Sigmoid colon (tissue), 7 donors: ENCODE measurements around the gene ADRA2B. TPM values are rescaled to one million over a fixed set of nuclear protein-coding genes. Genes with fewer than 3 reads are reported as not detected.

Source experiments
- DNase-seq: peaks from one replicate; pipeline ENCODE4 v3.0.0-alpha.2; 2019
- H3K27ac ChIP-seq, 4 donors: fragments of 200-600 bp; sonication (generic); one replicate each; pipeline ENCODE4 v1.5.1; 2016 to 2019; ENCODE audit warnings: mild to moderate bottlenecking in 1 of 4
- H3K27me3 ChIP-seq, 3 donors: fragments of 200-600 bp; sonication (generic); one replicate each; pipeline ENCODE4 v1.5.1; 2019; ENCODE audit warnings: mild to moderate bottlenecking in 1 of 3
- H3K36me3 ChIP-seq, 4 donors: fragments of 200-600 bp; sonication (generic); one replicate each; pipeline ENCODE4 v1.5.1; 2016 to 2019
- H3K4me1 ChIP-seq, 4 donors: fragments of 200-600 bp; sonication (generic); one replicate each; pipeline ENCODE4 v1.5.1; 2017 to 2019
- H3K4me3 ChIP-seq, 4 donors: fragments of 200-600 bp; sonication (generic); one replicate each; pipeline ENCODE4 v1.5.1; 2017 to 2019; ENCODE audit warnings: mild to moderate bottlenecking in 2 of 4, moderate library complexity in 1 of 4
- H3K9me3 ChIP-seq, 4 donors: fragments of 200-600 bp in 3 of 4; sonication (generic) in 3 of 4; one replicate each; pipeline versions ENCODE4 v1.5.1 to v1.6.1; 2013 to 2019
- EP300 ChIP-seq, 4 donors: sonication (generic); formaldehyde crosslinking; IDR thresholded peaks; one replicate each; pipeline ENCODE4 v1.6.1; 2017; ENCODE audit warnings: antibody characterized with exemption in 4 of 4
- POLR2A ChIP-seq, 2 donors: fragments of 450-650 bp; IDR thresholded peaks; one replicate each; pipeline ENCODE4 v1.6.1; 2016; ENCODE audit warnings: antibody characterized with exemption in 2 of 2, mild to moderate bottlenecking in 2 of 2, moderate library complexity in 2 of 2
- POLR2AphosphoS5 ChIP-seq, 4 donors: sonication (generic); formaldehyde crosslinking; IDR thresholded peaks; one replicate each; pipeline ENCODE4 v1.6.1; 2017; ENCODE audit warnings: antibody characterized with exemption in 4 of 4
- WGBS, 2 donors: extraction: QIAGEN DNeasy Blood & Tissue Kit; methylation state at CpG; one replicate each; pipeline ENCODE4 v1.1.7; 2013; 5-methylcytosine and 5-hydroxymethylcytosine counted together
- intact Hi-C: fragments of 100-400 bp; cut with DNase I; formaldehyde crosslinking; loops from one replicate; pipeline ENCODE4 v1.15.1; 2023
- polyA plus RNA-seq, 3 donors: library from polyadenylated mRNA; stranded (reverse); fragments of 200-250 nt; gene quantifications; one replicate each; pipeline ENCODE4 v1.2.3, GENCODE V29; 2013
- total RNA-seq, 4 donors: library from RNA; depleted of rRNA; stranded (reverse); fragments of >200 nt; gene quantifications; one replicate each; pipeline ENCODE4 v1.1.0, GENCODE V29; 2016
- TF ChIP-seq, protein P1 (sequence below), 4 experiments: fragments of 450-650 bp in 3 of 4; fragments of 200-600 bp in 1 of 4; IDR thresholded peaks; one replicate each; pipeline ENCODE4 v1.5.1; 2016 to 2019; ENCODE audit warnings: antibody characterized with exemption in 4 of 4, mild to moderate bottlenecking in 3 of 4, moderate library complexity in 2 of 4
- donor health status: healthy with polysubstance abuse.
- donor health status: Bipolar disorder and iron deficiency.
- donor health status: healthy.

ADRA2B gene
- total and polyA plus RNA-seq, 7 donors: under 0.01 to 1.4 (median 0.54) TPM; not detected in 1

- DNase-seq: no peak
- Histone ChIP-seq H3K4me3 (no peak overlapping the region), H3K9me3 (no peaks in the 10 kb centered on the region), H3K4me1 (no peaks in the 10 kb centered on the region), H3K27me3 (peaks cover 0 to 12% (median 0%) of the 10 kb centered on the region in 3 donors), H3K27ac (no peak overlapping the region), H3K36me3 (no peaks in the 10 kb centered on the region)
- intact Hi-C loops: loop anchor here (10.0 kb wide), 1 partner anchor 367 kb away; the partner anchor contains the start of gene NEURL3
- WGBS, 2 donors: 80 to 83% methylated on average over 15 of the region's 15 CpGs
- TF ChIP-seq EP300 (IDR thresholded peaks at IDR 0.05): no peak
- TF ChIP-seq, protein P1, sequence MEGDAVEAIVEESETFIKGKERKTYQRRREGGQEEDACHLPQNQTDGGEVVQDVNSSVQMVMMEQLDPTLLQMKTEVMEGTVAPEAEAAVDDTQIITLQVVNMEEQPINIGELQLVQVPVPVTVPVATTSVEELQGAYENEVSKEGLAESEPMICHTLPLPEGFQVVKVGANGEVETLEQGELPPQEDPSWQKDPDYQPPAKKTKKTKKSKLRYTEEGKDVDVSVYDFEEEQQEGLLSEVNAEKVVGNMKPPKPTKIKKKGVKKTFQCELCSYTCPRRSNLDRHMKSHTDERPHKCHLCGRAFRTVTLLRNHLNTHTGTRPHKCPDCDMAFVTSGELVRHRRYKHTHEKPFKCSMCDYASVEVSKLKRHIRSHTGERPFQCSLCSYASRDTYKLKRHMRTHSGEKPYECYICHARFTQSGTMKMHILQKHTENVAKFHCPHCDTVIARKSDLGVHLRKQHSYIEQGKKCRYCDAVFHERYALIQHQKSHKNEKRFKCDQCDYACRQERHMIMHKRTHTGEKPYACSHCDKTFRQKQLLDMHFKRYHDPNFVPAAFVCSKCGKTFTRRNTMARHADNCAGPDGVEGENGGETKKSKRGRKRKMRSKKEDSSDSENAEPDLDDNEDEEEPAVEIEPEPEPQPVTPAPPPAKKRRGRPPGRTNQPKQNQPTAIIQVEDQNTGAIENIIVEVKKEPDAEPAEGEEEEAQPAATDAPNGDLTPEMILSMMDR (IDR thresholded peaks at IDR 0.05): no peak
- TF ChIP-seq POLR2A (IDR thresholded peaks at IDR 0.05): no peak
- TF ChIP-seq POLR2AphosphoS5 (IDR thresholded peaks at IDR 0.05): no peak
These were observed 21.2 kb upstream of the ADRA2B start for GRCh38 chr2:96137321-96138178.

- intact Hi-C loops: loop anchor here (10.0 kb wide), 1 partner anchor 369 kb away; the partner anchor contains the start of gene NEURL3
- Histone ChIP-seq H3K27ac (no peak overlapping the region), H3K4me1 (no peaks in the 10 kb centered on the region), H3K36me3 (no peaks in the 10 kb centered on the region), H3K4me3 (no peak overlapping the region), H3K9me3 (no peaks in the 10 kb centered on the region), H3K27me3 (peaks cover 0 to 12% (median 0%) of the 10 kb centered on the region in 3 donors)
- TF ChIP-seq, protein P1 (IDR thresholded peaks at IDR 0.05): no peak
- TF ChIP-seq POLR2AphosphoS5 (IDR thresholded peaks at IDR 0.05) (no peak), POLR2A (IDR thresholded peaks at IDR 0.05) (no peak), EP300 (IDR thresholded peaks at IDR 0.05) (no peak)
- no peak for DNase-seq
- WGBS, 2 donors: 78 to 89% methylated on average over 8 of the region's 8 CpGs
These were observed 19.9 kb upstream of the ADRA2B start for GRCh38 chr2:96136129-96136720.

GRCh38 chr2:96135621-96136020 lies 19.2 kb upstream of the ADRA2B start:
- DNase-seq: no peak
- 88 to 89% methylated on average over 5 of the region's 5 CpGs for WGBS, 2 donors
- intact Hi-C loops: loop anchor here (10.0 kb wide), 1 partner anchor 369 kb away; the partner anchor contains the start of gene NEURL3
- Histone ChIP-seq H3K27me3 (peaks cover 0 to 12% (median 0%) of the 10 kb centered on the region in 3 donors), H3K27ac (no peak overlapping the region), H3K4me3 (no peak overlapping the region), H3K36me3 (no peaks in the 10 kb centered on the region), H3K9me3 (no peaks in the 10 kb centered on the region), H3K4me1 (no peaks in the 10 kb centered on the region)
- TF ChIP-seq, protein P1 (IDR thresholded peaks at IDR 0.05): no peak
- TF ChIP-seq EP300 (IDR thresholded peaks at IDR 0.05): no peak
- TF ChIP-seq POLR2A (IDR thresholded peaks at IDR 0.05): no peak
- TF ChIP-seq POLR2AphosphoS5 (IDR thresholded peaks at IDR 0.05): no peak

DNA sequence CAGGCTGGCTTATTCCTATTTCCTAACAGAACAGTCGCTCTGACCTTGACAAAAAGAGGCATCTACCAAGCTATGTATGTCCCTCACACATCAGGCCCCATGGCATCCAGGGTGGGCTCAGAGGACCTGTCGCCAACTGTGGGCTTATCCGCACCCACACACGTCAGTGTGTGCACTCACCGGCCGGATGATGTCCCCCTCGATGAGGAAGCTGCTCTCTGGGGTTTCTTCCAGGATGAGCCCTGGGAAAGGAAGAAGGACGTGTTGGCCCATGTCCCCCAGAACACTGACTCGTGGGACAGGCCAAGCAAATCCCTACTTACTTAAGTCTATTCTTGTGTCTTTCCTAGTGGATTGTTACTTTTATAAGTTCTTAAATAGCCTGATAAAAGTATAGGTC lies 18.8 kb upstream of the ADRA2B start:
- Histone ChIP-seq H3K4me1 (no peaks in the 10 kb centered on the region), H3K9me3 (no peaks in the 10 kb centered on the region), H3K36me3 (no peaks in the 10 kb centered on the region), H3K4me3 (no peak overlapping the region), H3K27me3 (peaks cover 0 to 12% (median 0%) of the 10 kb centered on the region in 3 donors), H3K27ac (no peak overlapping the region)
- no peak for TF ChIP-seq POLR2A (IDR thresholded peaks at IDR 0.05)
- TF ChIP-seq, protein P1 (IDR thresholded peaks at IDR 0.05): no peak
- no peak for TF ChIP-seq POLR2AphosphoS5 (IDR thresholded peaks at IDR 0.05)
- no peak for TF ChIP-seq EP300 (IDR thresholded peaks at IDR 0.05)
- intact Hi-C loops: loop anchor here (10.0 kb wide), 1 partner anchor 370 kb away; the partner anchor contains the start of gene NEURL3
- no peak for DNase-seq
- WGBS, 2 donors: 90 to 93% methylated on average over 9 of the region's 9 CpGs
